ENCODE measurements around the gene SLC7A10.
"Not testable (repeated sequence)": the region's sequence is repeated elsewhere in the genome, so short reads cannot be mapped to it uniquely, and the experiment has no call there.

Gene SLC7A10

GRCh38 chr19:33175156-33175782 is 50.4 kb downstream of the SLC7A10 start:
- no peak for DNase-seq

DNA sequence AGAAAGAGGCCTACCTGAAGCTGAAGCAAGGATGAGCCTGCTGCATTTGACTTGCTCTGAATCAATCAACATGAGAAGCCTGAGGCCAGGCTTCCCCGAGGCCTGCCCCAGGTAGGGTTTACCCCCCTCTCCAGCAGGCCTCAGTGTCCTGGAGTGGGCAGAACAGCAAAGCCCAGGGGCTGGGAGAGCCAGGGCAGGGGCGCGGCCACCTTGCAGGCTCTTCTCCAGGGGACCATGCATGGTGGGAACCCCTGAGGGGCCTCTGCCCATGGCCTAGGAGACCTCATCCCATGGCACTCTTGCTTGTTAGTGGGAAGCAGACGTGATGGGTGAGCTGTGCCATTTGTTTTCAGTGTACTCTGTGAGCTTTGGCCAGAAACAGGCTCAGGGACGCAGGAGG is 51.5 kb downstream of the SLC7A10 start:
- no peak for DNase-seq

- DNase-seq = no peak
Observed at GRCh38 chr19:33171916-33172359, 53.7 kb downstream of the SLC7A10 start.

- no peak for DNase-seq
Observed at GRCh38 chr19:33171222-33171795, 54.3 kb downstream of the SLC7A10 start.

DNA sequence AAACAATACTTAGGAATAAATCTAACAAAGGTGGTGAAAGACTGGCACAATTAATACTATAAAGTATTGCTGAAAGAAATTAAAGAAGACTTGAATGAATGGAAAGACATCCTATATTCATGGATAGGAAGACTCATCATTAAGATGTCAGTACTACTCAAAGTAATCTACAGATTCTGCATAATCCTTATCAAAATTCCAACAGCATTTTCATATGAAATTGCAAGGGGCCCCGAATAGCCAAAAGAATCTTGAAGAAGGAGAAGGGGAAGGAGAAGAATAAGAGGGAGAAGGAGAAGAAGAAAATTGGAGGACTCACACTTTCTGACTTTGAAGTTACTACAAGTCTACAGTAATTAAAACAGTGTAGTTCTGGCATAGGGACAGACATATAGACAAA is 57.1 kb downstream of the SLC7A10 start:
- DNase-seq = no peak

DNA sequence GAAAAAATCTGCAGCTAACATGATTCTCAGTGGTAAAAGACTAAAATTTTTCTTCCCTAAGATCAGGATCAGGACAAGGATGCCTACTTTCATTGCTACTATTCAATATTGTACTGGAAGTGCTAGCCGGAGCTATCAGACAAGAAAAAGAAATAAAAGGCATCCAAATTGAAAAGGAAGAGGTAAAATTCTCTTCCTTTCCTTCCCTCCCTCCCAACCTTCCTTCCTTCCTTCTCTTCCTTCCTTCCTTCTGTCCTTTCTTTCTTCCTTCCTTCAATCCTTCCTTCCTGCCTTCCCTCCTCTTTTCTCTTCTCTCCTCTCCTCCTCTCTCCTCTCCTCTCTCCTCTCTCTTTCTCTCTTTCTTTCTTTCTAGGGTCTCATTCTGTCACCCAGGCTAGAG is 58.2 kb downstream of the SLC7A10 start:
- DNase-seq = no peak

GRCh38 chr19:33166037-33166436 is 59.6 kb downstream of the SLC7A10 start:
- DNase-seq = not testable (repeated sequence)

DNA sequence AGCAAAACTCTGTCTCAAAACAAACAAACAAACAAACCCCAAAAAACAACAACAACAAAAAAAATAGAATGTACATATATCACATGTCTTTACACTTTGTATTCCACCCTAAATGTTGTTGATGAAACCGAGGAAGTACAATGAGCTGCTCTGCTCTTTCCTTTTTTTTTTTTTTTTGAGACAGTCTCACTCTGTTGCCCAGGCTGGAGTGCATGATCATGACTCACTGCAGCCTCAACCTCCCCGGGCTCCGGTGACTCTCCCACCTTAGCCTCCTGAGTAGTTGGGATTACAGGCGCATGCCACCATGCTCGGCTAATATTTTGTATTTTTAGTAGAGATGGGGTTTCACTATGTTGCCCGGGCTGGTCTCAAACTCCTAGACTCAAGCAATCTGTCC is 62.2 kb downstream of the SLC7A10 start:
- DNase-seq = no peak

- no peak for DNase-seq
Observed at GRCh38 chr19:33161201-33161600, 64.4 kb downstream of the SLC7A10 start.

DNA sequence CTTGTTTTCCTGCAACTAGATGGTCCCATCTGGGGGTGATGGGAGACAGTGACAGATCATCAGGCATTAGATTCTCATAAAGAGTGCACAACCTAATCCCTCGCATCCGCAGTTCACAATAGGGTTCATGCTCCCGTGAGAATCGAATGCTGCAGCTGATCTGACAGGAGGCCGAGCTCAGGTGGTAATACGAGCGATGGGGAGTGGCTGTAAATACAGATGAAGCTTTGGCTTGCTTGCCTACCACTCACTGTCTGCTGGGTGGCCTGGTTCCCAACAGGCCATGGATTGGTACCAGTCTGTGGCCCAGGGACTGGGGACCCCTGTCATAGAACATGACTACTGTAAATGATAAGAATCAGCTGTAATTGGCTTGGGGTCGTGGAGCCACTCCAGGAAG is 65.8 kb downstream of the SLC7A10 start:
- DNase-seq = no peak

DNA sequence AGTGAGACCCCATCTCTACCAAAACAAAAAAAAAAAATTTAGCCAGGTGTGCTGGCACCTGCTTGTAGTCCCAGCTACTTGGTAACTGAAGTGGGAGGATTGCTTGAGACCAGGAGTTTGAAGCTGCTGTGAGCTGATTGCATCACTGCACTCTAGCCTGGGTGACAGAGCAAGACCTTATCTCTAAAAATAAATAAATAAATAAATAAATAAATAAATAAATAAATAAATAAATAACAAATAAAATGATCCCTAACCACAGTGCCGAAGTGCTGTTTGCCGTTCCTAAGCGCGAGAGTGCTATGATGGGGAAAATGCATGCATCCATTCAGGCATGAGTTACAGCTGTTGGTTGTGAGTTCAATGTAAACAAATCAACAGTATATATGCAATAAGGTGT is 66.5 kb downstream of the SLC7A10 start:
- DNase-seq = no peak
